HepG2 (cell line): ENCODE results near the gene RPL21. TPM values are rescaled to one million over a fixed set of nuclear protein-coding genes. Genes with fewer than 3 reads are reported as not detected.

Experiments used
- ATAC-seq: fragments of 200-7000 bp; cut with Tn5 transposase; 3 replicates; pipeline ENCODE4 v1.9.1; 2020; ENCODE audit warnings: mild to moderate bottlenecking, moderate library complexity
- BruUV-seq: library from RNA; stranded (reverse); fragments of 400-500 nt; replicated peaks from 2 replicates; lab custom pipeline; 2021; lab: Mats Ljungman, UMichigan
- CTCF ChIA-PET: fragments of 300-600 bp; formaldehyde crosslinking; extraction: SDS; loops from one replicate; lab custom pipeline; 2021; ENCODE audit warnings: low total read pairs, inconsistent platforms, low intra/inter-chr PET ratio; lab: Yijun Ruan, JAX
- POLR2A ChIA-PET: fragments of 350-600 bp; sonication (Branson Sonifier 250); formaldehyde crosslinking; loops from one replicate; lab custom pipeline; 2020; ENCODE audit warnings: antibody characterized with exemption, inconsistent platforms; lab: Yijun Ruan, JAX
- DNase-seq: peaks from one replicate; pipeline ENCODE4 v3.0.0-alpha.2; 2015; ENCODE audit warnings: low spot score
- FAIRE-seq: peaks from 3 replicates; lab custom pipeline; 2011; peaks lifted over from hg19 to GRCh38; lab: Jason Lieb, UNC
- H2AFZ ChIP-seq: one replicate; pipeline ENCODE4 v1.6.1; 2011; ENCODE audit warnings: low read length, inconsistent platforms
- H3K27ac ChIP-seq: fragments of 300-600 bp; 3 replicates; pipeline ENCODE4 v1.8.0; 2011; ENCODE audit warnings: mixed run types, mild to moderate bottlenecking, mixed read lengths, low read length, inconsistent platforms; ENCODE audit not compliant: insufficient read depth; ENCODE audit errors: extremely low read length
- H3K27me3 ChIP-seq, 2 experiments: fragments of 200-600 bp in 1 of 2; 2 replicates in 1 of 2; 3 replicates in 1 of 2; pipeline versions ENCODE4 v1.6.0 to v1.8.0; 2011; ENCODE audit warnings: low read length in 2 of 2, mild to moderate bottlenecking in 2 of 2, moderate library complexity in 2 of 2, inconsistent platforms in 1 of 2; ENCODE audit not compliant: insufficient read depth in 2 of 2, control insufficient read depth in 1 of 2
- H3K36me3 ChIP-seq, 2 experiments: fragments of 200-600 bp in 1 of 2; replicated peaks in 1 of 2; 2 replicates in 1 of 2; 3 replicates in 1 of 2; pipeline versions ENCODE4 v1.5.1 to v1.8.0; 2011; ENCODE audit warnings: low read length in 2 of 2, inconsistent platforms in 1 of 2; ENCODE audit not compliant: insufficient read depth in 2 of 2, control insufficient read depth in 1 of 2
- H3K4me1 ChIP-seq: 2 replicates; pipeline ENCODE4 v1.5.1; 2012; ENCODE audit warnings: low read length, inconsistent platforms; ENCODE audit not compliant: insufficient read depth
- H3K4me2 ChIP-seq: 2 replicates; pipeline ENCODE4 v1.6.0; 2011; ENCODE audit warnings: low read depth, low read length, inconsistent platforms
- H3K4me3 ChIP-seq, 3 experiments: fragments of 200-600 bp in 1 of 3; sonication (generic), shearing (Covaris generic) in 1 of 3; replicated peaks in 1 of 3; 2 replicates each; pipeline ENCODE4 v1.5.1; 2011 to 2016; ENCODE audit warnings: low read length in 3 of 3, inconsistent platforms in 2 of 3, low read depth in 2 of 3, mild to moderate bottlenecking in 2 of 3, control low read depth in 1 of 3, mixed read lengths in 1 of 3; ENCODE audit not compliant: insufficient read depth in 1 of 3
- H3K79me2 ChIP-seq: one replicate; pipeline ENCODE4 v1.6.1; 2011; ENCODE audit warnings: low read length, inconsistent platforms; ENCODE audit not compliant: insufficient read depth
- H3K9ac ChIP-seq: 2 replicates; pipeline ENCODE4 v1.6.0; 2011; ENCODE audit warnings: mild to moderate bottlenecking, low read depth, low read length, inconsistent platforms; ENCODE audit not compliant: insufficient read depth
- H3K9me3 ChIP-seq: 2 replicates; pipeline ENCODE4 v1.5.1; 2012; ENCODE audit warnings: mild to moderate bottlenecking, low read length
- H4K20me1 ChIP-seq: 2 replicates; pipeline ENCODE4 v1.6.0; 2011; ENCODE audit warnings: inconsistent platforms, mild to moderate bottlenecking, low read length, moderate library complexity; ENCODE audit not compliant: insufficient read depth
- CHD4 ChIP-seq: fragments of 200-600 bp; sonication (generic); IDR thresholded peaks from 2 replicates; pipeline ENCODE4 v1.7.0; 2017; ENCODE audit warnings: mild to moderate bottlenecking, low read length, borderline replicate concordance
- CSRNP1 ChIP-seq: sonication (generic); formaldehyde crosslinking; IDR thresholded peaks from 2 replicates; pipeline ENCODE4 v1.8.1; 2023; ENCODE audit warnings: mild to moderate bottlenecking, missing genetic modification reagents
- STAG1 ChIP-seq: sonication (generic); formaldehyde crosslinking; IDR thresholded peaks from 2 replicates; pipeline ENCODE4 v1.4.0; 2020; ENCODE audit warnings: missing genetic modification reagents
- ZNF468 ChIP-seq: sonication (generic); formaldehyde crosslinking; IDR thresholded peaks from 2 replicates; pipeline ENCODE4 v1.8.0; 2022; ENCODE audit warnings: mild to moderate bottlenecking, moderate library complexity, missing genetic modification reagents
- ZNF878 ChIP-seq: sonication (generic); formaldehyde crosslinking; IDR thresholded peaks from 2 replicates; pipeline ENCODE4 v1.8.1; 2023; ENCODE audit warnings: mild to moderate bottlenecking, missing genetic modification reagents, moderate library complexity
- ZSCAN9 ChIP-seq: IDR thresholded peaks from 2 replicates; pipeline ENCODE4 v1.6.1; 2016; ENCODE audit warnings: borderline replicate concordance
- ZZZ3 ChIP-seq: sonication (generic); formaldehyde crosslinking; IDR thresholded peaks from 2 replicates; pipeline ENCODE4 v1.4.0; 2020; ENCODE audit warnings: missing genetic modification reagents, mild to moderate bottlenecking, borderline replicate concordance
- WGBS: methylation state at CpG from one replicate; pipeline ENCODE4 v1.1.6; 2017; ENCODE audit warnings: low lambda C conversion rate; 5-methylcytosine and 5-hydroxymethylcytosine counted together
- in situ Hi-C: cut with HindIII; loops from 2 replicates; pipeline ENCODE4 v1.10.0; 2017; ENCODE audit warnings: low pct_unique_long_range_greater_than_20kb; ENCODE audit not compliant: extremely low pct_ligation_motif_present
- intact Hi-C: fragments of 100-400 bp; cut with micrococcal nuclease; formaldehyde crosslinking; loops from one replicate; pipeline ENCODE4 v1.10.0; 2022; ENCODE audit not compliant: unreplicated experiment
- polyA plus RNA-seq, 8 experiments: library from polyadenylated mRNA; depleted of rRNA in 3 of 8; stranded (reverse) in 7 of 8; unstranded in 1 of 8; fragments of >200 nt; fragmentation: Illumina TruSeq in 4 of 8; extraction: Trizol in 4 of 8; gene quantifications; 2 replicates each; pipeline versions ENCODE4 v1.2.1 to v1.2.3, GENCODE V29; 2011 to 2016; ENCODE audit warnings: low read depth in 4 of 8, missing spikeins in 1 of 8, mixed read lengths in 1 of 8; ENCODE audit not compliant: insufficient read depth in 1 of 8
- total RNA-seq, 5 experiments: library from RNA; depleted of rRNA; stranded (reverse); fragments of >200 nt; fragmentation: Illumina TruSeq; extraction: Trizol; gene quantifications; 2 replicates each; pipeline ENCODE4 v1.2.3, GENCODE V29; 2016; ENCODE audit warnings: low read depth in 1 of 5
- TF ChIP-seq, protein P1 (sequence below): sonication (generic); formaldehyde crosslinking; IDR thresholded peaks from 2 replicates; pipeline ENCODE4 v1.8.1; 2023; ENCODE audit warnings: missing genetic modification reagents, mild to moderate bottlenecking, borderline replicate concordance

Gene RPL21
- total and polyA plus RNA-seq, 2 of the 13 experiments (the other 11 are each of a cell fraction or from before 2014, with no cell fraction given): 1,234 to 1,261 TPM

DNA sequence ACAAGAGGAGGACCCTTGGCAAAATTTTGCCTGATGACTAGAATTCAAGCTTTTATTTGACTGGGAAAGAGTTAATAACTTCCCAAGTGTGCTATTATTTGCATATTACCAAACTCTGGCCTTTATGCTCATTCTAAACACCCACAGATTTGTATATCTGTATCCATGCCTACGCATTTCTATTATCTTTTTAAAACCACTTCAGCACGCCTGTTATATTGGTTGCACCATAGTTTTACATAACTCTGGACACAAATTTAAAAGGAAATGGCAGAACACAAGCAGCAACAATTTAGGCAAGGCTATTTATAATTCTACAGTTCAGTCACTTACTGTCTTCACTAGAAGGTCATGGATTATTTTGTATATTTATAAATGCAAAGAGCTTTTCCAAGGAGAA is 15.6 kb downstream of the RPL21 start:
- H3K9me3 ChIP-seq: no peaks in the 10 kb centered on the region
- no peaks in the 10 kb centered on the region for H3K79me2 ChIP-seq
- H3K4me1 ChIP-seq: peaks cover 31% of the 10 kb centered on the region
- ChIA-PET CTCF (no interaction called here), POLR2A (interaction anchor here (1.0 kb wide), 1 partner anchor 10 kb away, joined by 4 read pairs; no protein-coding TSS in a partner anchor)
- intact Hi-C loops: no loop called here
- no peak for TF ChIP-seq STAG1 (CRISPR knock-in tag)
- TF ChIP-seq CSRNP1 (CRISPR knock-in tag): no peak
- no peak for TF ChIP-seq ZZZ3 (CRISPR knock-in tag)
- no peak for TF ChIP-seq CHD4
- no peak for TF ChIP-seq ZNF878 (CRISPR knock-in tag)
- TF ChIP-seq, protein P1, sequence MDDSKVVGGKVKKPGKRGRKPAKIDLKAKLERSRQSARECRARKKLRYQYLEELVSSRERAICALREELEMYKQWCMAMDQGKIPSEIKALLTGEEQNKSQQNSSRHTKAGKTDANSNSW: no peak
- no peak overlapping the region for H3K9ac ChIP-seq
- no peaks in the 10 kb centered on the region for H3K36me3 ChIP-seq
- BruUV-seq: no TSS peak
- H3K27me3 ChIP-seq: no peaks in the 10 kb centered on the region
- no peak for ATAC-seq
- WGBS: 83% methylated on average over 2 of the region's 2 CpGs
- no peak for FAIRE-seq
- no peak overlapping the region for H3K27ac ChIP-seq
- in situ Hi-C loops: no loop called here
- no peak for DNase-seq
- H3K4me3 ChIP-seq: no peak overlapping the region
- no peaks in the 10 kb centered on the region for H4K20me1 ChIP-seq
- no peak overlapping the region for H2AFZ ChIP-seq
- no peak overlapping the region for H3K4me2 ChIP-seq

DNA sequence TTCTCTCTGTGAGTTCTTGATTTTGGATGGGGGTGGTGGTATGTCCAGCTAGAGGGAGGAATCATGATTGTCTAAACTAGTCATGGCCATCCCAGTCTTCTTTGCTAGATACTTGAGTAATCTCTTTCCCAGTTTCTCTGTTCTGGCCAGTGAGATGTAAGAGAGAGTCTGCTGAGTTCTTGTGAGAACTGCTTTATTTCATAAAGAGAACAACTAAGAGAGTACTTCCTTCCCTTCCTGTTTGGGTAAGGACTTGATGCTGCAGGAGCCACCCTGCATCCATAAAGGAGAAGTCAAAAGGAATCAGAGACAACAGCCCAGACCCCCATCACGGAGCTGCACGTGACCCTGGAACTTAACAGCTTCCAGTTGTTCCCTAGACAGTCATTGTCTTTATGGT is 16.2 kb downstream of the RPL21 start:
- no peak overlapping the region for H2AFZ ChIP-seq
- H3K36me3 ChIP-seq: no peaks in the 10 kb centered on the region
- intact Hi-C loops (no loop called here), in situ Hi-C loops (no loop called here)
- ATAC-seq: no peak
- H4K20me1 ChIP-seq: no peaks in the 10 kb centered on the region
- 100% methylated on average over 2 of the region's 2 CpGs for whole genome bisulfite sequencing
- no peak for FAIRE-seq
- H3K9me3 ChIP-seq: no peaks in the 10 kb centered on the region
- peaks cover 32% of the 10 kb centered on the region for H3K4me1 ChIP-seq
- H3K79me2 ChIP-seq: no peaks in the 10 kb centered on the region
- ChIA-PET CTCF (no interaction called here), POLR2A (no interaction called here)
- H3K27ac ChIP-seq: no peak overlapping the region
- H3K9ac ChIP-seq: no peak overlapping the region
- no peaks in the 10 kb centered on the region for H3K27me3 ChIP-seq
- H3K4me3 ChIP-seq: no peak overlapping the region
- no TSS peak for BruUV-seq
- no peak for DNase-seq
- H3K4me2 ChIP-seq: no peak overlapping the region
- TF ChIP-seq ZSCAN9 (CRISPR knock-in tag) (no peak), ZNF468 (no peak)
